Lower leg skin (tissue), 3 donors: ENCODE measurements around the gene NLRP14.

ENCODE experiments used
- POLR2A ChIP-seq, 2 donors: fragments of 450-650 bp; IDR thresholded peaks; one replicate each; pipeline ENCODE4 v1.6.1; 2016 to 2017; ENCODE audit warnings: antibody characterized with exemption in 2 of 2, mild to moderate bottlenecking in 1 of 2, moderate library complexity in 1 of 2
- TF ChIP-seq, protein P1 (sequence below), 3 donors: fragments of 450-650 bp; IDR thresholded peaks; one replicate each; pipeline ENCODE4 v1.5.1; 2016; ENCODE audit warnings: antibody characterized with exemption in 3 of 3, mild to moderate bottlenecking in 3 of 3, moderate library complexity in 2 of 3

DNA sequence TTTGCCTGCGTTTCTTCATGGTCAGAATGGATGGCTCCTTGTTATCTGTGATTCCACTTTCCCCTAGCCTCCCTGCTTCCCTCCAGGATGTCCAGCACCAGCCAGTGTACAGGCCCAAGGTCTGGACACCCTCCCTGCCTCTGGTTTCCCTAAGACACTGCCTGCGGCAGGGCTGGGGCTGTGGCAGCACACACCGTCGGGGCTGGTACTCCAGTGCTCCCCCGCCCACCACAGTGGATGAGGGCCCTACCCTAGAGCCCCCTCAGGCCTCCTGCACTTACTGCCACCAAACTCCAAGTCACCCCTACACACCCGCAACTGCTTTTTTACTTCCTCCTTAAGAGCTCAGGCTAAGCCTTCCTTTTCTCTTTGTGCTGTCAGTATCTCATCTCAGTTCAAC lies 29.1 kb upstream of the NLRP14 start:
- TF ChIP-seq, protein P1, sequence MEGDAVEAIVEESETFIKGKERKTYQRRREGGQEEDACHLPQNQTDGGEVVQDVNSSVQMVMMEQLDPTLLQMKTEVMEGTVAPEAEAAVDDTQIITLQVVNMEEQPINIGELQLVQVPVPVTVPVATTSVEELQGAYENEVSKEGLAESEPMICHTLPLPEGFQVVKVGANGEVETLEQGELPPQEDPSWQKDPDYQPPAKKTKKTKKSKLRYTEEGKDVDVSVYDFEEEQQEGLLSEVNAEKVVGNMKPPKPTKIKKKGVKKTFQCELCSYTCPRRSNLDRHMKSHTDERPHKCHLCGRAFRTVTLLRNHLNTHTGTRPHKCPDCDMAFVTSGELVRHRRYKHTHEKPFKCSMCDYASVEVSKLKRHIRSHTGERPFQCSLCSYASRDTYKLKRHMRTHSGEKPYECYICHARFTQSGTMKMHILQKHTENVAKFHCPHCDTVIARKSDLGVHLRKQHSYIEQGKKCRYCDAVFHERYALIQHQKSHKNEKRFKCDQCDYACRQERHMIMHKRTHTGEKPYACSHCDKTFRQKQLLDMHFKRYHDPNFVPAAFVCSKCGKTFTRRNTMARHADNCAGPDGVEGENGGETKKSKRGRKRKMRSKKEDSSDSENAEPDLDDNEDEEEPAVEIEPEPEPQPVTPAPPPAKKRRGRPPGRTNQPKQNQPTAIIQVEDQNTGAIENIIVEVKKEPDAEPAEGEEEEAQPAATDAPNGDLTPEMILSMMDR (IDR thresholded peaks at IDR 0.05) = no peak
- TF ChIP-seq POLR2A (IDR thresholded peaks at IDR 0.05) = no peak
